Femur (tissue), 1 donor: ENCODE data around the gene MAT2A.
A peak's percentile ranks its signal among the peaks of the same experiment; 100 is the strongest.
"Not testable (repeated sequence)": the region's sequence is repeated elsewhere in the genome, so short reads cannot be mapped to it uniquely, and the experiment has no call there.

Source experiments
- DNase-seq: peaks from one replicate; pipeline ENCODE4 v3.0.0-alpha.2; 2017

The MAT2A gene

DNA sequence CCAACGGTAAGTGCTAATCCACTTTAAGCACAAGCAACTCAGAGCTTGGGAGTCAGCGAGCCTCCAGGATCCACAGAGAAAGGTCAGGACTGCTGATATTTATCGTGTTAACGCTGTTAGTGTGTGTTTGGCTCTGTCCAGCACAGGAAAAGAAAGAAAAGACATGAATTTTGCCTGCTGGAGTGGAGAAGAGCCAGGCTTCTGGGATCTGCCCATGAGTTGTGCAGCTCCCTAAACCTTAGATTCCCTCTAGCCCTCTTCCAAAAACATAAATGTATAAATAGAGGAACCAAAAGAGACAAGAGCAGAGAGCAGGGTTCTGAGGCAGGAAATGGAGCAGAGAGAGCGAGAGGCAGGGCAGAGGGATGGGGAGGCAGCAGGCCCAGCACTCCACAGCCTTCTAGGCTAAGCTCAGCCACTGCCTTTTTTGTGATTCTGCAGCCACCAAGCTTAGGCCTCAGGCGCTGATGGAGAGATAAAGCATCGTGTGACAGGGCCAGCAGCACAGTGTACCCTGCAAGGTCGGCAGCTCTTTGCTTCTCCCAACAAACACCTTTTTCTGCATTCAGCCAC, 14.5 kb upstream of the MAT2A start:
- DNase-seq = no peak

GRCh38 chr2:85525029-85525428, 13.9 kb upstream of the MAT2A start:
- DNase-seq = no peak

DNA sequence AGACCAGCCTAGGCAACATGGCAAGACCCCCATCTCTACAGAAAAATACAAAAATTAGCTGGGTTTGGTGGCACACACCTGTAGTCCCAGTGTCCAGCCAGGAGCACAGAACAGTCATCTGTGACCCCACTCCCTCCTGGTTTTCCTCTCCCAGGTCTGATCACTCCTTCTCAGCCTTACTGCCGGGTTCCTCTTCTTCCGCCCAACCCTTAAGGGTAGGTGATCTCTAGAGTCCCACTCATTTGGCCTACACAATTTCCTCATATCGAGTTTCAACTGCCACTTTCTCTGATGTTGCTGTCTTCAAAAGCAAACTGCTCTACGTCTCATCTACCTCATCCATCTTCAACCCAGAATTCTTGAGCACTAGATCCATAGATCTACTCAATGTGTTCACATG, 13.4 kb upstream of the MAT2A start:
- DNase-seq = no peak

DNA sequence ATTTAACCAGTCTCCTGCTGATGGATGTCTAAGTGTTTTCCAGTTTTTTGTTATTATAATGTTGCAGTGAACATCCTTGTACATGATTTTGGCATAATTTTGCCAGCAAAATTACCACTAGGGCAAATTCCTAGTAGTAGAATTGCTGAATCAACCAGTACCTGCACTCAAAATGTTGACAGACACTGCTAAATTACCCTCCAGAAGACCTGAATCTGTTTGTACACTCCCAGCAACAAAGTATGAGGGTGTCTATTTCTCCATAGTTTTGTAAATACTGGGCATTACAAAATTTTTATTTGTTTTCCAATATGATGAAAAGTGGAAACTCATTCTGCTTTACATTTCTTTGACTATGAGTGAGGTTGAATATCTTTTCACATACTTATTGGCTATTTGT, 11.2 kb upstream of the MAT2A start:
- DNase-seq = no peak

GRCh38 chr2:85528355-85528754, 10.6 kb upstream of the MAT2A start:
- DNase-seq = no peak

- no peak for DNase-seq
These were observed 9.2 kb upstream of the MAT2A start for GRCh38 chr2:85529809-85530208.

DNA sequence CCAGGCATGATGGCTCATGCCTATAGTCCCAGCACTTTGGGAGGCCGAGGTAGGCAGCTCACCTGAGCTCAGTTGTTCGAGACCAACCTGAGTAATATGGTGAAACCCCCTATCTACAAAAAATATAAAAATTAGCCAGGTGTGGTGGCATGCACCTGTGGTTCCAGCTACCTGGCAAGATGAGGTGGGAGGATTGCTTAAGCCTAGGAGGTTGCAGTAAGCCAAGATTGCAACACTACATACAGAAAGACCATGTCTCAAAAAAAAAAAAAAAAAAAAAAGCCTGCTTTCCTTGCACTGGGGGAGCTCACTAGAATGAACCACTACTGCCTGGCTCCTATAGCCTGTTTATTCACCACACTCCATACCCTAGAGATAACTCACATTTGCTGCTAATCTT, 7.4 kb upstream of the MAT2A start:
- no peak for DNase-seq

DNA sequence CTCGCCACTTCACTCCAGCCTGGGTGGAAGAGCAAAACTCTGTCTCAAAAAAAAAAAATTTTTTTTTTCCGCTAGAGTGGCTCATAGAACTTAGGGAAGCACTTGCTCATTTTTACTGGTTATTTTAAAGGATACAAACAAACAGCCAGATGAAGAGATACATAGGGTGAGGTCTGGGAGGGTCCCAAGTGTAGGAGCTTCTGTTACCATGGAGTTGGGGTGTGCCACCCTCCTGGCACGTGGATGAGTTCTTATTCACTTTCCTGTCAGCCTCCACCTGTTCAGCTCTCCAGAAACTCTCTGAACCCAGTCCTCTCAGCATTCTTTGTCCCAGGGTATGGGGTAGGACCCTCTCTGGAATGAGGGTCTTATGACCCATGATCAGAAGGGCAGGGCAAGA, 4.9 kb upstream of the MAT2A start:
- DNase-seq = no peak

DNA sequence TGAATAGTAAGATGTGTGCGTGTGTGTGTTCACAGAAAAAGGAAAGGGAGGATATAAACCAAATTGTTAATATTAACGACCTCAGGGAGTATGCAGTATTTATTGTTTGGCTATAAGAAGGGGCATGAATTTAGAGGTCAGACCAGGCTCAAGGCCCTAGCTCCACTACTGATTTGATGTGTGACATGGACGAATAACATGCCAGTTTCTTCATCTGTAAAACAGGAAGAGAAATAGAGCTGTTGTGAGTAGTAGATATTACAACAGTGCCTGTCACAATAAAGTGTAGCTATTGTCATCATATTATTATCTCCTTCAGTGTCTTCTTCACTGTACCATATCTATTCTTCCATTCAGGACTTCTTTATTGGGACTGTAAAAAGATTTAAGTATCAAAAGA, 4.1 kb upstream of the MAT2A start:
- DNase-seq = no peak

- DNase-seq = no peak
These were observed 2.5 kb upstream of the MAT2A start for GRCh38 chr2:85536479-85536878.

- DNase-seq = peak; percentile 63
These were observed 1.1 kb upstream of the MAT2A start for GRCh38 chr2:85537600-85538506.

DNA sequence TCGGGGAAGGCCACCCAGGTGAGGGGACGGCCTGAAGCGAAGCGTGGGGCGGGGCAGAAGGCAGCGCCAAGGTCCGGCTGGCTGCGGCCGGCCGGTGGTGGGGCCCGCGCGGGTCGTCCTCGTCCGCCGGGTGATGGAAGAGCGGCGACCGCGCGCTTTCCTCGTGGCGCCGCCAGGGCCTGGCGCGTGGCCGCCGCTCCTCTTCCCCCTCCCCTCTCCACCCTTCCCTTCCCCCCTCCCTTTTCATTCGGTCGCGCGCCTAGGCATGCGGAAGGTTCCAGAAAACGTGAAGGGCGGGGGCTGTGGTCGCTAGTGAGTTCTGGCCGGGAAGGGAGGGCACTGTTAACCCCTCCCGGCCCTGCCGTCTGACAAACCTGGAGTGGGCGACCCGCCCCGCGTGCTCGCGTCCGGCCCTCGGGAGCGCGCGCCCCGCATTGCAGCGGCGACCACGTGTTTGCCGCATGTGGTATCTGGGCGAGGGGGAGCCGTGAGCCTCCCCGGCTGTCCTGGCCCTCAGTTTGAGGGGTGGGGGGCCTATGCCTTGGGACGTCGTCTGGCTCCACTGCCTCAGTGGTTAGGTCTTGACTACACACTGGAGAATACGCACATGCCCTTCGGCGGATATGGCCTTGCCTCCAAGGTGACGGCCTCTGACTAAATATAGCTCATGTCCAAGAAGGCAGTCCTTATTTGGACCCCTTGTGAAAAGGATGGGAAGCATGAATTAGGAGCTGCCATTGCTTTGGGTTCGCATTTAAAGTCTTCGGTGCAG, 579 bp downstream of the MAT2A start:
- peak; percentile 89 for DNase-seq

DNA sequence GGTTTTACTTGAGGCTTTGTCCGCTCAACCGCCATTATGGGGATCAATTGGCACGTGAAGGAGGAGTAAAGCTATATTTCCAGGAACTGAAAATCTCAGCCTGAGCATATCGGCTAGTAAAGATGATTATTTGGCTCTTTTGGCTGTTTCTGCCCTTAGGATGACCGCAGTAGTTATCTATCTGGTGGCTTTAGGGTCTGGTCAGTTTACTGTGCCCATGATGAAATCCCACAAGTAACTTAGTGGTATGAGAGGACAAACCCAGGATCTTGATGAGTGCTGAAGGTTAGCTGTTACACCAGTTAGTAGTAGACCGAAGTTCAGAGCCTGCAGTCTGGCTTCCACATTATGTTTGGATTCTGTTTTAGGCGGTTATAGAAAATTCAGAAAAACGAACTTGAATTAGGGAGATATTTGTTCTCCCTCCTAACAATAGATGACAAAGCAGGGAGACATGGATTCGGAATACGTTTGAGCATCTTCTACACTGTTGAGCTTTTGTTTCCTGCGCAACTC, 1.2 kb downstream of the MAT2A start:
- no peak for DNase-seq

DNA sequence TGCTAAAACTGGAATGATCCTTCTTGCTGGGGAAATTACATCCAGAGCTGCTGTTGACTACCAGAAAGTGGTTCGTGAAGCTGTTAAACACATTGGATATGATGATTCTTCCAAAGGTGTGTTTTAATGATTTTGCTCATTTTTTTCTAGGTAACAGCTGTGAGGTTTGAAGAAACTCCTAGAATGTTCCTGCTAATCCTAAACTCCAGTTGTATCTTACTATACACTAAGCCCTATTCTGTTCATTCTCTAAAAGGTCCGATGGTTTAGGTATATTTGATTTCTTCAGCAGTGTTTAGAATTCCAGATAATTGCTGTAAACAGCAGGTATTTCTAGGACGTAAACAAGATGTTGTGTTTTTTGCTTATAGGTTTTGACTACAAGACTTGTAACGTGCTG, 2.3 kb downstream of the MAT2A start:
- DNase-seq = no peak

- no peak for DNase-seq
These were observed 2.9 kb downstream of the MAT2A start for GRCh38 chr2:85541753-85542457.

- no peak for DNase-seq
These were observed 3.8 kb downstream of the MAT2A start for GRCh38 chr2:85542777-85543176.

- not testable (repeated sequence) for DNase-seq
These were observed 5.3 kb downstream of the MAT2A start for GRCh38 chr2:85544254-85544691.

DNA sequence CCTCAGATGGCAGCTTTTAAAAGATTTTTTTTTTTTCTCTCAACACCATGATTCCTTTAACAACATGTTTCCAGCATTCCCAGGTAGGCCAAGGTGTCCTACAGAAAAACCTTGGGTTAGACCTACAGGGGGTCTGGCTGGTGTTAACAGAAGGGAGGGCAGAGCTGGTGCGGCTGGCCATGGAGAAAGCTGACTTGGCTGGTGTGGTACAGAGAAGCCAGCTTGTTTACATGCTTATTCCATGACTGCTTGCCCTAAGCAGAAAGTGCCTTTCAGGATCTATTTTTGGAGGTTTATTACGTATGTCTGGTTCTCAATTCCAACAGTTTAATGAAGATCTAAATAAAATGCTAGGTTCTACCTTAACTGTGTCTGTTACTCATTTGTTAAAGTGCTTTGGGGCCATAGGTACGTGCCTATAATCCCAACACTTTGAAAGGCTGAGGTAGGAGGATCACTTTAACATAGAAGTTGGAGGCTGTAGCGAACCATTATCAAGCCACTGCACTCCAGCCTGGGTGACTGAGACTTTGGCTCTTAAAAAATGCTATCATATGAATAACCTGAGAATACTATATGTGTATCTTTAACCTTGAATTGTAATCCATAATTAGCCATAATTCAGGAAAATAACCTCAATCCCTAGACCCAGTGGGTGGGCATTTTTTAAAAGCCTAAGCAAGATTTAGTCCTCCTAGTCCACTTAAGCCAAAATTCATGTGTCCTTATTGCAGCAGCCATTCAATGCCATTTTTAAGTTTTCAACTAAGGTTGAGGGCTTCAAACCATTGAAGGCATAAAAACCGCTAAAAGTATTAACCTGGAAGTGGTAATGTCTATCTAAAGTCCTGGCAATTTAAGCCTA, 6.2 kb downstream of the MAT2A start:
- not testable (repeated sequence) for DNase-seq

DNA sequence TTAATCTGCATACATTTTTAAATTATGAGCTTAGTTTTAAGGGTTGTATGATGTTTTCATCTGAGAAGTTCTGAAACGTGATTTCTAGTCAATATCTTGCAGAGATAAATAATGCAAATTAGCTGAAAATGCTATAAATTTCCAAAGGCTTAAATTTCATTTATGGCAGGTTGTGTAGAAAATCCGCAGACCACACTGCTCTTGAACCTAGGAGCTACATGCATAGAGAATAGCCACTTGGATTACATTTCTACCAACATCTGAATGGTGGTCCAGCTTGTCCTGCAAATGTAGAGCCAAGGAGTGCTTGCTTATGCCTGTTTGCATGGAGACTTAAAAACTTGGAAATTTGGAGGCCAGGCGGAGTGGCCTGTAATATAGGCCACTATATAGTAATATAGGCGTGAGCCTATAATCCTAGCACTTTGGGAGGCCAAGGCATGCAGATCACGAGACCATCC, 6.8 kb downstream of the MAT2A start:
- no peak for DNase-seq

GRCh38 chr2:85547089-85547858, 8.3 kb downstream of the MAT2A start:
- no peak for DNase-seq
